Keratinocyte (primary cell): ENCODE results near the gene ISYNA1. TPM values are rescaled to one million over a fixed set of nuclear protein-coding genes. Genes with fewer than 3 reads are reported as not detected.

Source experiments
- DNase-seq: peaks from one replicate; pipeline ENCODE4 v3.0.0-alpha.2; 2011; ENCODE audit warnings: low read depth, missing footprints, low spot score
- FAIRE-seq: peaks from 2 replicates; lab custom pipeline; 2011; peaks lifted over from hg19 to GRCh38; lab: Jason Lieb, UNC
- H2AFZ ChIP-seq: 2 replicates; pipeline ENCODE4 v1.6.0; 2012; ENCODE audit warnings: low read length, control low read depth, inconsistent platforms; ENCODE audit not compliant: control insufficient read depth
- H3K27ac ChIP-seq: 2 replicates; pipeline ENCODE4 v1.5.1; 2011; ENCODE audit warnings: low read length; ENCODE audit not compliant: control insufficient read depth, insufficient read depth
- H3K27me3 ChIP-seq: 3 replicates; pipeline ENCODE4 v1.6.0; 2011; ENCODE audit warnings: low read length; ENCODE audit not compliant: control insufficient read depth, insufficient read depth; ENCODE audit errors: extremely low read depth
- H3K36me3 ChIP-seq, 2 experiments: 2 replicates in 1 of 2; 3 replicates in 1 of 2; pipeline ENCODE4 v1.5.1; 2011; ENCODE audit warnings: low read length in 2 of 2, mild to moderate bottlenecking in 1 of 2; ENCODE audit not compliant: control insufficient read depth in 2 of 2, insufficient read depth in 2 of 2; ENCODE audit errors: extremely low read depth in 1 of 2
- H3K4me1 ChIP-seq: 3 replicates; pipeline ENCODE4 v1.5.1; 2011; ENCODE audit warnings: low read length; ENCODE audit not compliant: control insufficient read depth, insufficient read depth; ENCODE audit errors: extremely low read depth
- H3K4me2 ChIP-seq: 3 replicates; pipeline ENCODE4 v1.6.0; 2011; ENCODE audit warnings: low read depth, low read length; ENCODE audit not compliant: control insufficient read depth, insufficient read depth; ENCODE audit errors: extremely low read depth
- H3K4me3 ChIP-seq, 3 experiments: fragments of 200-600 bp in 1 of 3; sonication (generic) in 1 of 3; 2 replicates in 2 of 3; 3 replicates in 1 of 3; pipeline ENCODE4 v1.5.1; 2011 to 2016; ENCODE audit warnings: low read length in 3 of 3, mild to moderate bottlenecking in 3 of 3, control low read depth in 2 of 3, inconsistent platforms in 1 of 3, low read depth in 1 of 3, mixed read lengths in 1 of 3, mixed run types in 1 of 3, moderate library complexity in 1 of 3; ENCODE audit not compliant: control insufficient read depth in 2 of 3, insufficient read depth in 2 of 3; ENCODE audit errors: extremely low read depth in 1 of 3
- H3K79me2 ChIP-seq: 2 replicates; pipeline ENCODE4 v1.6.0; 2012; ENCODE audit warnings: low read length; ENCODE audit not compliant: control insufficient read depth, insufficient read depth
- H3K9ac ChIP-seq: 3 replicates; pipeline ENCODE4 v1.6.0; 2011; ENCODE audit warnings: low read length; ENCODE audit not compliant: control insufficient read depth, insufficient read depth; ENCODE audit errors: extremely low read depth
- H3K9me1 ChIP-seq: 3 replicates; pipeline ENCODE4 v1.6.0; 2011; ENCODE audit warnings: low read length; ENCODE audit not compliant: control insufficient read depth, insufficient read depth; ENCODE audit errors: extremely low read depth
- H3K9me3 ChIP-seq: 2 replicates; pipeline ENCODE4 v1.5.1; 2012; ENCODE audit warnings: low read depth, low read length; ENCODE audit not compliant: control insufficient read depth
- H4K20me1 ChIP-seq: 3 replicates; pipeline ENCODE4 v1.6.0; 2011; ENCODE audit warnings: low read length; ENCODE audit not compliant: control insufficient read depth, insufficient read depth; ENCODE audit errors: extremely low read depth
- CTCF ChIP-seq, 3 experiments: IDR thresholded peaks in 1 of 3; conservative IDR thresholded peaks in 1 of 3; optimal IDR thresholded peaks in 1 of 3; 2 replicates in 2 of 3; 3 replicates in 1 of 3; pipeline versions ENCODE3 to v1.5.1; 2011; ENCODE audit warnings: low read length in 3 of 3, mild to moderate bottlenecking in 3 of 3, moderate library complexity in 2 of 3, control low read depth in 1 of 3, inconsistent platforms in 1 of 3; ENCODE audit not compliant: insufficient read depth in 2 of 3; ENCODE audit errors: extremely low read depth in 1 of 3
- EZH2 ChIP-seq: IDR thresholded peaks from one replicate; pipeline ENCODE4 v1.6.1; 2012; ENCODE audit warnings: inconsistent platforms, mild to moderate bottlenecking, low read length, moderate library complexity
- dilution Hi-C: fragments of 300-500 bp; cut with MboI; formaldehyde crosslinking; loops from one replicate; pipeline ENCODE4 v1.7.0; 2020; ENCODE audit warnings: low sequenced_read_pairs; ENCODE audit not compliant: extremely low pct_ligation_motif_present
- polyA plus RNA-seq, 5 experiments: library from polyadenylated mRNA; depleted of rRNA in 3 of 5; stranded (reverse) in 3 of 5; stranded (forward) in 1 of 5; unstranded in 1 of 5; fragments of >200 nt; gene quantifications; 1 replicate in 1 of 5; 2 replicates in 3 of 5; 3 replicates in 1 of 5; pipeline versions ENCODE4 v1.2.1 to v1.2.3, GENCODE V29; 2011 to 2012; ENCODE audit warnings: missing spikeins in 2 of 5, low read depth in 1 of 5, low replicate concordance in 1 of 5

The ISYNA1 gene
- polyA plus RNA-seq, 1 donor (not counting 4 experiments of a cell fraction or from before 2014, with no cell fraction given) = 3.5 TPM

GRCh38 chr19:18427743-18428113 is 10.2 kb downstream of the ISYNA1 start:
- H3K27ac ChIP-seq = no peak overlapping the region
- peaks cover 9% of the 10 kb centered on the region for H4K20me1 ChIP-seq
- dilution Hi-C loops = no loop called here
- DNase-seq (no peak), FAIRE-seq (no peak)
- no peaks in the 10 kb centered on the region for H3K9me1 ChIP-seq
- no peak overlapping the region for H3K4me3 ChIP-seq
- peaks cover 7% of the 10 kb centered on the region for H3K79me2 ChIP-seq
- H3K27me3 ChIP-seq = no peaks in the 10 kb centered on the region
- H3K36me3 ChIP-seq = peaks cover 0 to 1% of the 10 kb centered on the region in 2 experiments
- H3K9me3 ChIP-seq = no peaks in the 10 kb centered on the region
- no peak overlapping the region for H2AFZ ChIP-seq
- peaks cover 3% of the 10 kb centered on the region for H3K4me1 ChIP-seq
- H3K9ac ChIP-seq = no peak overlapping the region
- TF ChIP-seq CTCF (optimal IDR thresholded peaks at IDR 0.05 in 1 of 3, IDR thresholded peaks at IDR 0.05 in 1 of 3, conservative IDR thresholded peaks at IDR 0.05 in 1 of 3; ENCODE audit: extremely low read depth in 1 of 3, insufficient read depth in 2 of 3, low read length in 3 of 3) (no peak), EZH2 (no peak)
- H3K4me2 ChIP-seq = no peak overlapping the region

GRCh38 chr19:18427080-18427742 is 10.7 kb downstream of the ISYNA1 start:
- Histone ChIP-seq H3K4me1 (peaks cover 3% of the 10 kb centered on the region), H3K36me3 (peaks cover 0 to 2% of the 10 kb centered on the region in 2 experiments), H4K20me1 (peaks cover 9% of the 10 kb centered on the region), H3K9me1 (no peaks in the 10 kb centered on the region), H3K27me3 (no peaks in the 10 kb centered on the region), H3K27ac (no peak overlapping the region), H3K4me3 (no peak overlapping the region), H2AFZ (no peak overlapping the region), H3K79me2 (peaks cover 7% of the 10 kb centered on the region), H3K9me3 (no peaks in the 10 kb centered on the region), H3K4me2 (no peak overlapping the region), H3K9ac (no peak overlapping the region)
- TF ChIP-seq CTCF (optimal IDR thresholded peaks at IDR 0.05 in 1 of 3, IDR thresholded peaks at IDR 0.05 in 1 of 3, conservative IDR thresholded peaks at IDR 0.05 in 1 of 3; ENCODE audit: extremely low read depth in 1 of 3, insufficient read depth in 2 of 3, low read length in 3 of 3) (no peak), EZH2 (no peak)
- DNase-seq (no peak), FAIRE-seq (no peak)
- dilution Hi-C loops = no loop called here
